Endometrium (tissue), 2 donors: ENCODE data around the gene GPR137B.
"Not testable (repeated sequence)": the region's sequence is repeated elsewhere in the genome, so short reads cannot be mapped to it uniquely, and the experiment has no call there.

ENCODE experiments used
- FAIRE-seq: peaks from 2 replicates; lab custom pipeline; 2012; peaks lifted over from hg19 to GRCh38; lab: Jason Lieb, UNC
- donor health status: control.
- donor health status: control.

The GPR137B gene

GRCh38 chr1:236161230-236161629 is 18.9 kb downstream of the GPR137B start:
- no peak for FAIRE-seq

GRCh38 chr1:236161755-236162154 is 19.4 kb downstream of the GPR137B start:
- not testable (repeated sequence) for FAIRE-seq

GRCh38 chr1:236163463-236164153 is 21.3 kb downstream of the GPR137B start:
- FAIRE-seq = no peak

GRCh38 chr1:236164273-236164672 is 21.9 kb downstream of the GPR137B start:
- no peak for FAIRE-seq

GRCh38 chr1:236165238-236165981 is 23.1 kb downstream of the GPR137B start:
- FAIRE-seq = no peak

- FAIRE-seq = no peak
Observed at GRCh38 chr1:236166041-236166440, 23.7 kb downstream of the GPR137B start.

- FAIRE-seq = no peak
Observed at GRCh38 chr1:236167154-236167553, 24.8 kb downstream of the GPR137B start.

- FAIRE-seq = no peak
Observed at GRCh38 chr1:236167578-236167977, 25.2 kb downstream of the GPR137B start.

- no peak for FAIRE-seq
Observed at GRCh38 chr1:236168716-236169429, 26.5 kb downstream of the GPR137B start.

GRCh38 chr1:236172041-236172579 is 29.8 kb downstream of the GPR137B start:
- FAIRE-seq = no peak

- no peak for FAIRE-seq
Observed at GRCh38 chr1:236173174-236173767, 30.9 kb downstream of the GPR137B start.

- no peak for FAIRE-seq
Observed at GRCh38 chr1:236175642-236176336, 33.5 kb downstream of the GPR137B start.

- FAIRE-seq = no peak
Observed at GRCh38 chr1:236176337-236177336, 34.3 kb downstream of the GPR137B start.

- no peak for FAIRE-seq
Observed at GRCh38 chr1:236179634-236180033, 37.3 kb downstream of the GPR137B start.

GRCh38 chr1:236181059-236181458 is 38.7 kb downstream of the GPR137B start:
- FAIRE-seq = no peak

- FAIRE-seq = no peak
Observed at GRCh38 chr1:236185687-236186086, 43.3 kb downstream of the GPR137B start.

GRCh38 chr1:236186471-236186870 is 44.1 kb downstream of the GPR137B start:
- FAIRE-seq = not testable (repeated sequence)

GRCh38 chr1:236188084-236188483 is 45.7 kb downstream of the GPR137B start:
- FAIRE-seq = not testable (repeated sequence)

GRCh38 chr1:236193184-236193583 is 50.8 kb downstream of the GPR137B start:
- no peak for FAIRE-seq

GRCh38 chr1:236200925-236201324 is 58.6 kb downstream of the GPR137B start:
- FAIRE-seq = no peak
